HFFc6 (cell line): Measurements from ENCODE around the gene SRL. TPM values are rescaled to one million over a fixed set of nuclear protein-coding genes. Genes with fewer than 3 reads are reported as not detected.

Experiments used
- DNase-seq: peaks from one replicate; pipeline ENCODE4 v3.0.0-alpha.2; 2018
- H3K27ac Mint-ChIP-seq: 2 replicates; pipeline ENCODE4 v1.8.0; 2020; ENCODE audit warnings: mild to moderate bottlenecking, mixed read lengths
- H3K27me3 Mint-ChIP-seq: 2 replicates; pipeline ENCODE4 v1.8.0; 2021; ENCODE audit warnings: mild to moderate bottlenecking, moderate library complexity, mixed read lengths; ENCODE audit not compliant: insufficient read depth
- H3K36me3 Mint-ChIP-seq: 2 replicates; pipeline ENCODE4 v1.8.0; 2021; ENCODE audit warnings: low read depth, mixed read lengths
- H3K4me1 Mint-ChIP-seq: 2 replicates; pipeline ENCODE4 v1.8.0; 2020; ENCODE audit warnings: low read depth, mixed read lengths
- H3K4me3 Mint-ChIP-seq: 2 replicates; pipeline ENCODE4 v1.8.0; 2020; ENCODE audit warnings: mild to moderate bottlenecking, moderate library complexity, mixed read lengths
- H3K9me3 Mint-ChIP-seq: 2 replicates; pipeline ENCODE4 v1.8.0; 2020; ENCODE audit warnings: mild to moderate bottlenecking, mixed read lengths
- CTCF ChIP-seq: fragments of 200-600 bp; sonication (generic); IDR thresholded peaks from 2 replicates; pipeline ENCODE4 v1.5.0; 2021; ENCODE audit warnings: antibody characterized with exemption, mild to moderate bottlenecking
- total RNA-seq, 6 experiments: library from RNA; stranded (reverse); fragmentation: NEBNext Ultra II Directional; extraction: Animal tissue kit (Norgen Biotek cat#: 25700); gene quantifications; 2 replicates in 1 of 6; 3 replicates in 5 of 6; pipeline ENCODE4 v1.2.3, GENCODE V29; 2021

Gene SRL
- total RNA-seq, 6 experiments from 2014 or later: not detected

GRCh38 chr16:4265676-4266075 lies 23.8 kb upstream of the SRL start:
- Mint-ChIP-seq H3K4me3 (no peak overlapping the region), H3K4me1 (peaks cover 17% of the 10 kb centered on the region), H3K36me3 (peaks cover 7% of the 10 kb centered on the region), H3K27me3 (peaks cover 6% of the 10 kb centered on the region), H3K27ac (no peak overlapping the region), H3K9me3 (no peaks in the 10 kb centered on the region)
- DNase-seq: no peak
- no peak for TF ChIP-seq CTCF

- H3K36me3 Mint-ChIP-seq: peaks cover 7% of the 10 kb centered on the region
- no peak overlapping the region for H3K27ac Mint-ChIP-seq
- no peak overlapping the region for H3K4me3 Mint-ChIP-seq
- TF ChIP-seq CTCF: no peak
- no peak for DNase-seq
- no peaks in the 10 kb centered on the region for H3K9me3 Mint-ChIP-seq
- H3K4me1 Mint-ChIP-seq: peaks cover 15% of the 10 kb centered on the region
- H3K27me3 Mint-ChIP-seq: peaks cover 3% of the 10 kb centered on the region; the same call in 1 of the 2 replicates
Measured at GRCh38 chr16:4264546-4264945, 22.7 kb upstream of the SRL start.

GRCh38 chr16:4263504-4264436 lies 21.9 kb upstream of the SRL start:
- peaks cover 15% of the 10 kb centered on the region for H3K4me1 Mint-ChIP-seq
- peaks cover 11% of the 10 kb centered on the region for H3K36me3 Mint-ChIP-seq
- peak; percentile 77 for DNase-seq

GRCh38 chr16:4262303-4262835 lies 20.5 kb upstream of the SRL start:
- no peaks in the 10 kb centered on the region for H3K9me3 Mint-ChIP-seq
- no peak overlapping the region for H3K4me3 Mint-ChIP-seq
- peaks cover 11% of the 10 kb centered on the region for H3K36me3 Mint-ChIP-seq
- no peak for DNase-seq
- H3K27ac Mint-ChIP-seq: no peak overlapping the region
- no peak for TF ChIP-seq CTCF
- peaks cover 22% of the 10 kb centered on the region for H3K4me1 Mint-ChIP-seq
- H3K27me3 Mint-ChIP-seq: peaks cover 3% of the 10 kb centered on the region; the same call in 1 of the 2 replicates

More at GRCh38 chr16:4263504-4264436, 21.9 kb upstream of the SRL start:
- no peaks in the 10 kb centered on the region for H3K9me3 Mint-ChIP-seq
- peaks cover 3% of the 10 kb centered on the region; the same call in 1 of the 2 replicates for H3K27me3 Mint-ChIP-seq
- H3K4me3 Mint-ChIP-seq: peak overlapping the region; percentile 53; the same call in 1 of the 2 replicates
- peak overlapping the region; percentile 29 for H3K27ac Mint-ChIP-seq
- no peak; the same call in 1 of the 2 replicates for TF ChIP-seq CTCF

- H3K27me3 Mint-ChIP-seq: peaks cover 5% of the 10 kb centered on the region
- H3K9me3 Mint-ChIP-seq: no peaks in the 10 kb centered on the region
- peaks cover 28% of the 10 kb centered on the region for H3K4me1 Mint-ChIP-seq
- peak; percentile 83 for TF ChIP-seq CTCF
- peaks cover 11% of the 10 kb centered on the region for H3K36me3 Mint-ChIP-seq
- DNase-seq: no peak
- H3K4me3 Mint-ChIP-seq: no peak overlapping the region
- no peak overlapping the region for H3K27ac Mint-ChIP-seq
Measured at GRCh38 chr16:4261557-4262172, 19.8 kb upstream of the SRL start.
